ENCODE data around the gene KRTAP2-1.
"Not testable (repeated sequence)": the region's sequence is repeated elsewhere in the genome, so short reads cannot be mapped to it uniquely, and the experiment has no call there.

Gene KRTAP2-1

DNA sequence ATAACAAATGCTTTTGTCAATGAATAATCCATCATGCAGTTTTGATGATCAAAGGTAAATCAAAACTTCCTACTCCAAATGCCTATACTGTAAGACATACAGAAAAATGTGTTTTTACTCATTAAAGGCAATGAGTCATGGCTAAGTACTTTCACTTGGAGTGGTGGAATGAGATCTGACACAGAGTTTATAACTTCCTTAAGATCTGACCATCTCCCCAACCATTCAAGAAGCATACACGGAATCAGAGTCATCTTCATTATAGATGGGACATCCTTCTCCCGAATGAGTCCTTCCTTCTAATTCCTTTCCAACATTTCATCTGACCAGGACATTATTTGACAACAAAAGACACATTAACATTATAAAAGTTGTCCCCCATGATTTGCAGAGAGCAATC is 36.3 kb upstream of the KRTAP2-1 start:
- not testable (repeated sequence) for H3K9me3 ChIP-seq (ENCODE audit: control insufficient read depth, low read length); H2BK12ac ChIP-seq (ENCODE audit: low read length in 2 of 2); H3K4me3 ChIP-seq (ENCODE audit: insufficient read depth in 1 of 2, low read depth in 1 of 2, low read length in 2 of 2); H3K4me1 ChIP-seq (ENCODE audit: control insufficient read depth, insufficient read depth, low read depth, low read length); H3K79me1 ChIP-seq (replicated peaks; ENCODE audit: low read length, poor library complexity, severe bottlenecking); DNase-seq; H3K27me3 ChIP-seq (ENCODE audit: control insufficient read depth in 1 of 2, insufficient read depth in 1 of 2, low read length in 2 of 2); H3K4me2 ChIP-seq (ENCODE audit: low read length, poor library complexity, severe bottlenecking); H2BK120ac ChIP-seq (ENCODE audit: low read depth, low read length); H3K14ac ChIP-seq (ENCODE audit: low read length in 2 of 2); H2BK15ac ChIP-seq (ENCODE audit: low read depth, poor library complexity, severe bottlenecking); H3K4ac ChIP-seq (ENCODE audit: low read depth in 1 of 2, low read length in 2 of 2); H2BK5ac ChIP-seq (ENCODE audit: low read depth, low read length, poor library complexity, severe bottlenecking); H3K18ac ChIP-seq (ENCODE audit: low read depth in 1 of 2, low read length in 2 of 2); H4K8ac ChIP-seq (ENCODE audit: low read length); H2AFZ ChIP-seq (ENCODE audit: low read depth, low read length); H2AK5ac ChIP-seq (ENCODE audit: low read length, severe bottlenecking); H3K36me3 ChIP-seq (ENCODE audit: control insufficient read depth in 1 of 2, insufficient read depth in 2 of 2, low read depth in 1 of 2, low read length in 2 of 2); H3K9ac ChIP-seq (ENCODE audit: low read length); H3K23ac ChIP-seq (ENCODE audit: low read length in 2 of 2); H4K91ac ChIP-seq (ENCODE audit: low read length)
- no CpG with 5 or more reads among the region's 2 CpGs for WGBS
- peak overlapping the region; percentile 71 for H3K27ac ChIP-seq (ENCODE audit: low read length, poor library complexity, severe bottlenecking)

DNA sequence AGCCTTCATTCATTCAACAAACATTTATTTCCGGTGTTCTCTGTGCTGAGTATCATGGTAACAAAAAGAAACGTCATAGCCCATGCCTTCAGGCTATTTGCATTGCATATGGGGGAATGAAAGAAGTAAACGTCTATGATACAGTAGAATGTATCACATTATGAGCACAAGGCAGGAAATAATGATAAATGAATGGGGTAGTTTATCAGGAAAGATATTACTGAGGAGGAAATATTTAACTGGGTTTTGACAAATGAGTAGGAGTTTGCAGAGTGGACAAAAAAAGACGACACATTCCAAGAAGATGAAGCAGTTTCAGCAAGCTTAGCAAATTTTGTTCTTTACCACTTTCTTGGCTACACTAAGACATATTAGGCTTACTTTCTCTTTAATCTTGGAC is 35.5 kb upstream of the KRTAP2-1 start:
- H3K18ac ChIP-seq (ENCODE audit: low read depth in 1 of 2, low read length in 2 of 2), result no peak overlapping the region
- no peaks in the 10 kb centered on the region for H3K36me3 ChIP-seq (ENCODE audit: control insufficient read depth in 1 of 2, insufficient read depth in 2 of 2, low read depth in 1 of 2, low read length in 2 of 2)
- H3K9me3 ChIP-seq (ENCODE audit: control insufficient read depth, low read length), result no peaks in the 10 kb centered on the region
- H3K4me3 ChIP-seq (ENCODE audit: insufficient read depth in 1 of 2, low read depth in 1 of 2, low read length in 2 of 2), result no peak overlapping the region
- no peak overlapping the region for H3K4me2 ChIP-seq (ENCODE audit: low read length, poor library complexity, severe bottlenecking)
- no peak overlapping the region for H2BK12ac ChIP-seq (ENCODE audit: low read length in 2 of 2)
- H3K27me3 ChIP-seq (ENCODE audit: control insufficient read depth in 1 of 2, insufficient read depth in 1 of 2, low read length in 2 of 2), result no peaks in the 10 kb centered on the region
- no peaks in the 10 kb centered on the region for H3K79me1 ChIP-seq (replicated peaks; ENCODE audit: low read length, poor library complexity, severe bottlenecking)
- WGBS, result 52% methylated on average over 2 of the region's 4 CpGs
- DNase-seq, result no peak
- H3K4ac ChIP-seq (ENCODE audit: low read depth in 1 of 2, low read length in 2 of 2), result no peak overlapping the region
- H3K14ac ChIP-seq (ENCODE audit: low read length in 2 of 2), result no peak overlapping the region
- H3K27ac ChIP-seq (ENCODE audit: low read length, poor library complexity, severe bottlenecking), result peak overlapping the region; percentile 76
- no peak overlapping the region for H2BK120ac ChIP-seq (ENCODE audit: low read depth, low read length)
- no peak overlapping the region for H4K91ac ChIP-seq (ENCODE audit: low read length)
- no peak overlapping the region for H2AK5ac ChIP-seq (ENCODE audit: low read length, severe bottlenecking)
- H3K9ac ChIP-seq (ENCODE audit: low read length), result no peak overlapping the region
- H3K4me1 ChIP-seq (ENCODE audit: control insufficient read depth, insufficient read depth, low read depth, low read length), result peaks cover 4% of the 10 kb centered on the region
- no peak overlapping the region for H2AFZ ChIP-seq (ENCODE audit: low read depth, low read length)
- no peak overlapping the region for H2BK5ac ChIP-seq (ENCODE audit: low read depth, low read length, poor library complexity, severe bottlenecking)
- no peak overlapping the region for H2BK15ac ChIP-seq (ENCODE audit: low read depth, poor library complexity, severe bottlenecking)
- H4K8ac ChIP-seq (ENCODE audit: low read length), result no peak overlapping the region
- H3K23ac ChIP-seq (ENCODE audit: low read length in 2 of 2), result no peak overlapping the region

DNA sequence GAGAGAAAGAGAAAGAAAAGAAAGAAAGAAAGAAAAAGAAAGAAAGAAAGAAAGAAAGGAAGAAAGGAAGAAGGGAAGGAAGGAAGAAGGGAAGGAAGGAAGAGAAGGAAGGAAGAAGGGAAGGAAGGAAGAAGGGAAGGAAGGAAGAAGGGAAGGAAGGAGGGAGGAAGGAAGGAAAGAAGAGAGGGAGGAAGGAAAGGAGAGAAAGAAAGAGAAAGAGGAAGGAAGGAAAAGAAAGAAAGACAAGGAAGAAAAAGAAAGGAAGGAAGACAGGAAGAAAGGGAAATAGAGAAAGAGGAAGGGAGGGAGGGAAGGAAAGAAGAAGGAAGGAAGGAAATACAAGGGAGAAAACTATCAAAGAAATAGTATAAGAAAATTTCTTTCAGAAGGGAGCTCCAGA is 29.7 kb upstream of the KRTAP2-1 start:
- Histone ChIP-seq H3K79me1 (replicated peaks; ENCODE audit: low read length, poor library complexity, severe bottlenecking) (no peaks in the 10 kb centered on the region), H3K4me3 (ENCODE audit: insufficient read depth in 1 of 2, low read depth in 1 of 2, low read length in 2 of 2) (no peak overlapping the region), H3K9ac (ENCODE audit: low read length) (no peak overlapping the region), H3K4ac (ENCODE audit: low read depth in 1 of 2, low read length in 2 of 2) (no peak overlapping the region), H3K9me3 (ENCODE audit: control insufficient read depth, low read length) (no peaks in the 10 kb centered on the region), H2BK12ac (ENCODE audit: low read length in 2 of 2) (no peak overlapping the region), H3K14ac (ENCODE audit: low read length in 2 of 2) (no peak overlapping the region), H3K4me2 (ENCODE audit: low read length, poor library complexity, severe bottlenecking) (no peak overlapping the region), H4K8ac (ENCODE audit: low read length) (no peak overlapping the region), H3K4me1 (ENCODE audit: control insufficient read depth, insufficient read depth, low read depth, low read length) (peaks cover 3% of the 10 kb centered on the region), H3K23ac (ENCODE audit: low read length in 2 of 2) (no peak overlapping the region), H2AK5ac (ENCODE audit: low read length, severe bottlenecking) (no peak overlapping the region), H2BK120ac (ENCODE audit: low read depth, low read length) (no peak overlapping the region), H3K27me3 (ENCODE audit: control insufficient read depth in 1 of 2, insufficient read depth in 1 of 2, low read length in 2 of 2) (no peaks in the 10 kb centered on the region), H2AFZ (ENCODE audit: low read depth, low read length) (no peak overlapping the region), H3K36me3 (ENCODE audit: control insufficient read depth in 1 of 2, insufficient read depth in 2 of 2, low read depth in 1 of 2, low read length in 2 of 2) (no peaks in the 10 kb centered on the region), H2BK5ac (ENCODE audit: low read depth, low read length, poor library complexity, severe bottlenecking) (no peak overlapping the region), H3K27ac (ENCODE audit: low read length, poor library complexity, severe bottlenecking) (no peak overlapping the region), H3K18ac (ENCODE audit: low read depth in 1 of 2, low read length in 2 of 2) (no peak overlapping the region), H4K91ac (ENCODE audit: low read length) (no peak overlapping the region), H2BK15ac (ENCODE audit: low read depth, poor library complexity, severe bottlenecking) (no peak overlapping the region)
- no peak for DNase-seq

DNA sequence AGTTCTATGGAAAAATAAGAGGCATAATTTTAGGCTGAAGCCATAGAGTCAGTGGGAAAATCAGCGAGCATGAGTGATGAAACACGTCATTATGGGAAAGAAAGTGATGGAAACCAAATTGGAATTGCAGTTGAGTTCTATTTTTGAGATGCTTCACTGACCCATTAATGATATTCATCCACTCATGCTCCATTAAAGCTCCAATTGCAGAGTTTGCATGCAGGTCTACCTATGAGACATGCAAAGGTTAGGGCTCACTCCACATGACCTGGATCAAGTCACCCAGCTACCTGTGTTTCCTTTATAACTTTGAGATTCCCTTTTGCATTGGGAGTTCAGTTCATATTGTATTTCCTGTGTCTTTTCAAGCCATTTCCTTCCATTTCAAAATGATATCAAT is 26.6 kb upstream of the KRTAP2-1 start:
- WGBS, result 86% methylated on average over 2 of the region's 2 CpGs
- Histone ChIP-seq H3K4me2 (ENCODE audit: low read length, poor library complexity, severe bottlenecking) (no peak overlapping the region), H3K27me3 (ENCODE audit: control insufficient read depth in 1 of 2, insufficient read depth in 1 of 2, low read length in 2 of 2) (no peaks in the 10 kb centered on the region), H3K14ac (ENCODE audit: low read length in 2 of 2) (no peak overlapping the region), H3K18ac (ENCODE audit: low read depth in 1 of 2, low read length in 2 of 2) (no peak overlapping the region), H3K36me3 (ENCODE audit: control insufficient read depth in 1 of 2, insufficient read depth in 2 of 2, low read depth in 1 of 2, low read length in 2 of 2) (no peaks in the 10 kb centered on the region), H2BK12ac (ENCODE audit: low read length in 2 of 2) (no peak overlapping the region), H2BK15ac (ENCODE audit: low read depth, poor library complexity, severe bottlenecking) (no peak overlapping the region), H3K79me1 (replicated peaks; ENCODE audit: low read length, poor library complexity, severe bottlenecking) (no peaks in the 10 kb centered on the region), H3K4me3 (ENCODE audit: insufficient read depth in 1 of 2, low read depth in 1 of 2, low read length in 2 of 2) (no peak overlapping the region), H4K91ac (ENCODE audit: low read length) (no peak overlapping the region), H3K9me3 (ENCODE audit: control insufficient read depth, low read length) (no peaks in the 10 kb centered on the region), H3K4ac (ENCODE audit: low read depth in 1 of 2, low read length in 2 of 2) (no peak overlapping the region), H2BK120ac (ENCODE audit: low read depth, low read length) (no peak overlapping the region), H3K23ac (ENCODE audit: low read length in 2 of 2) (no peak overlapping the region), H2AFZ (ENCODE audit: low read depth, low read length) (no peak overlapping the region), H3K27ac (ENCODE audit: low read length, poor library complexity, severe bottlenecking) (no peak overlapping the region), H3K9ac (ENCODE audit: low read length) (no peak overlapping the region), H4K8ac (ENCODE audit: low read length) (no peak overlapping the region), H3K4me1 (ENCODE audit: control insufficient read depth, insufficient read depth, low read depth, low read length) (peaks cover 3% of the 10 kb centered on the region), H2AK5ac (ENCODE audit: low read length, severe bottlenecking) (no peak overlapping the region), H2BK5ac (ENCODE audit: low read depth, low read length, poor library complexity, severe bottlenecking) (no peak overlapping the region)
- DNase-seq, result no peak

All from mesenchymal stem cell (in vitro differentiated cells and primary cell).